Heart left ventricle (tissue), 16 donors: ENCODE measurements around the gene SERINC5. TPM values are rescaled to one million over a fixed set of nuclear protein-coding genes. Genes with fewer than 3 reads are reported as not detected.
"Not testable (repeated sequence)": the region's sequence is repeated elsewhere in the genome, so short reads cannot be mapped to it uniquely, and the experiment has no call there.

Source experiments
- ATAC-seq, 4 donors: fragments of 200-7000 bp; cut with Tn5 transposase; one replicate each; pipeline ENCODE4 v1.9.1; 2020 to 2022; ENCODE audit warnings: moderate library complexity in 4 of 4, mild to moderate bottlenecking in 3 of 4, moderate number of reproducible peaks in 1 of 4
- DNase-seq, 5 donors: peaks; one replicate each; pipeline ENCODE4 v3.0.0-alpha.2; 2020
- H3K27ac ChIP-seq, 12 donors: fragments of 200-600 bp; sonication (generic) in 4 of 12; one replicate each; pipeline versions ENCODE4 v1.5.0 to v1.8.0; 2016 to 2022; ENCODE audit warnings: mild to moderate bottlenecking in 2 of 12
- H3K27me3 ChIP-seq, 9 donors: fragments of 200-600 bp; sonication (generic) in 2 of 9; one replicate each; pipeline versions ENCODE4 v1.5.1 to v1.8.0; 2016 to 2022; ENCODE audit warnings: mild to moderate bottlenecking in 3 of 9
- H3K36me3 ChIP-seq, 9 donors: fragments of 200-600 bp; sonication (generic) in 2 of 9; one replicate each; pipeline versions ENCODE4 v1.5.0 to v1.8.0; 2018 to 2022; ENCODE audit warnings: mild to moderate bottlenecking in 2 of 9
- H3K4me1 ChIP-seq, 12 donors: fragments of 200-600 bp; sonication (generic) in 4 of 12; one replicate each; pipeline versions ENCODE4 v1.5.0 to v1.8.0; 2016 to 2022; ENCODE audit warnings: mild to moderate bottlenecking in 3 of 12
- H3K4me3 ChIP-seq, 12 donors: fragments of 200-600 bp; sonication (generic) in 4 of 12; one replicate each; pipeline versions ENCODE4 v1.5.0 to v1.8.0; 2017 to 2022; ENCODE audit warnings: mild to moderate bottlenecking in 9 of 12, moderate library complexity in 4 of 12
- H3K9me3 ChIP-seq, 12 donors: fragments of 200-600 bp; sonication (generic) in 4 of 12; one replicate each; pipeline versions ENCODE4 v1.5.0 to v1.8.0; 2016 to 2022; ENCODE audit warnings: mild to moderate bottlenecking in 1 of 12
- POLR2A ChIP-seq, 2 donors: fragments of 450-650 bp; IDR thresholded peaks; one replicate each; pipeline ENCODE4 v1.6.1; 2017; ENCODE audit warnings: antibody characterized with exemption in 2 of 2, mild to moderate bottlenecking in 2 of 2, moderate library complexity in 2 of 2
- WGBS, 4 donors: extraction: QIAGEN DNeasy Blood & Tissue Kit in 2 of 4; methylation state at CpG; one replicate each; pipeline versions ENCODE4 v1.1.5 to v1.1.7; 2013 to 2018; 5-methylcytosine and 5-hydroxymethylcytosine counted together
- intact Hi-C, 10 donors: fragments of 100-400 bp; cut with DNase I; formaldehyde crosslinking; loops; one replicate each; pipeline versions ENCODE4 v1.11.1 to v1.14.2; 2022
- polyA plus RNA-seq, 2 donors: library from polyadenylated mRNA; stranded (reverse); fragments of 200-250 nt; gene quantifications; one replicate each; pipeline ENCODE4 v1.2.3, GENCODE V29; 2013
- total RNA-seq, 9 donors: library from RNA; depleted of rRNA in 2 of 9; stranded (reverse); fragments of >200 nt in 2 of 9; fragmentation: NEBNext Ultra II Directional in 3 of 9; extraction: Animal tissue kit (Norgen Biotek cat#: 25700) in 3 of 9; gene quantifications; one replicate each; pipeline versions ENCODE4 v1.1.0 to v1.2.4, GENCODE V29; 2016 to 2023
- TF ChIP-seq, protein P1 (sequence below), 12 donors: fragments of 200-600 bp; sonication (generic) in 4 of 12; IDR thresholded peaks; one replicate each; pipeline versions ENCODE4 v1.5.0 to v1.8.0; 2018 to 2022; ENCODE audit warnings: antibody characterized with exemption in 12 of 12, mild to moderate bottlenecking in 5 of 12
- donor health status: ischemic (EF 13 %, LVEDD 7.1; RV severe dilation, severe dysfunction).
- donor health status: healthy with polysubstance abuse.
- donor health status: DM: no; HTN: yes; CAD: no.
- donor health status: DM: no; HTN: no; CAD: no.
- donor health status: ischemic (EF 25% LVEDD 6.9; RV normal size, moderate dysfunction).
- donor health status: ischemic (EF 25% LVEDD 5.7; RV mildly dilated, moderate dysfunction).
- donor health status: healthy.
- donor health status: DM: yes; HTN: yes; CAD: no.
- donor health status: ischemic (EF 35%, LVEDD 5.7; RV mildly dilated, moderate dysfunction).
- donor health status: nonischemic (EF 11% LVEDD 7.7; RV severe dilation, severe dysfunction).
- donor health status: DM: yes; HTN: yes; CAD: no.
- donor health status: PGD.
- donor health status: ischemic (EF 29% LVEDD 5.4; RV normal size, mild dysfunction).
- donor health status: nonischemic (EF 23%, LVEDD 6.1; RV moderate dilation, normal function).

Gene SERINC5
- total and polyA plus RNA-seq, 11 donors, result 3.2 to 25.9 (median 13.5) TPM

DNA sequence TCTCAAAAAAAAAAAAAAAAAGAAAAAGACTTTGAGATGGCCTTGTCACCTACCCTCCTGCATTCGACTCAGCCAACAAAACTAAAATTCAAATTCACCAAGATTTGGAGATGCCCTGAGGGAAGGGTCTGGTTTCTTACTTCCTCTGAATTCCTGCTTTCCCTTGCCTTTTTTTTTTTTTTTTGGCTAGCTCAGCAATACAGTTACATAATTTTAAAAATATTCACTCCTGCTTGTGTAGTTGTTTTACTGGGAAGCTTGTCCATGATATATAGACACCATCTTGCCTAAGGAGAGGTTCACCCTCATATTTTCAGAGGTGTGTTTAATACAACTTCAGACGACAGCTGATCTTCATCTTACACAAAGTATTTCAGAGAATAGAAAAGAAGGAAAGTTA is 21.3 kb upstream of the SERINC5 start:
- WGBS, 4 donors, result 52 to 70% (median 62%) methylated on average over 2 of the region's 2 CpGs
- Histone ChIP-seq H3K27ac (no peak overlapping the region), H3K9me3 (no peaks in the 10 kb centered on the region), H3K4me1 (peaks cover 0 to 4% (median 0%) of the 10 kb centered on the region in 12 donors), H3K36me3 (no peaks in the 10 kb centered on the region), H3K27me3 (no peaks in the 10 kb centered on the region), H3K4me3 (no peak overlapping the region)
- DNase-seq (no peak), ATAC-seq (no peak)
- TF ChIP-seq, protein P1, sequence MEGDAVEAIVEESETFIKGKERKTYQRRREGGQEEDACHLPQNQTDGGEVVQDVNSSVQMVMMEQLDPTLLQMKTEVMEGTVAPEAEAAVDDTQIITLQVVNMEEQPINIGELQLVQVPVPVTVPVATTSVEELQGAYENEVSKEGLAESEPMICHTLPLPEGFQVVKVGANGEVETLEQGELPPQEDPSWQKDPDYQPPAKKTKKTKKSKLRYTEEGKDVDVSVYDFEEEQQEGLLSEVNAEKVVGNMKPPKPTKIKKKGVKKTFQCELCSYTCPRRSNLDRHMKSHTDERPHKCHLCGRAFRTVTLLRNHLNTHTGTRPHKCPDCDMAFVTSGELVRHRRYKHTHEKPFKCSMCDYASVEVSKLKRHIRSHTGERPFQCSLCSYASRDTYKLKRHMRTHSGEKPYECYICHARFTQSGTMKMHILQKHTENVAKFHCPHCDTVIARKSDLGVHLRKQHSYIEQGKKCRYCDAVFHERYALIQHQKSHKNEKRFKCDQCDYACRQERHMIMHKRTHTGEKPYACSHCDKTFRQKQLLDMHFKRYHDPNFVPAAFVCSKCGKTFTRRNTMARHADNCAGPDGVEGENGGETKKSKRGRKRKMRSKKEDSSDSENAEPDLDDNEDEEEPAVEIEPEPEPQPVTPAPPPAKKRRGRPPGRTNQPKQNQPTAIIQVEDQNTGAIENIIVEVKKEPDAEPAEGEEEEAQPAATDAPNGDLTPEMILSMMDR (IDR thresholded peaks at IDR 0.05), result no peak
- no peak for TF ChIP-seq POLR2A (IDR thresholded peaks at IDR 0.05)
- intact Hi-C loops, result loop anchor here in 4 of 10 donors (5.0 to 10.0 kb wide), 3 partner anchors 180 to 185 kb away; no protein-coding TSS in a partner anchor

DNA sequence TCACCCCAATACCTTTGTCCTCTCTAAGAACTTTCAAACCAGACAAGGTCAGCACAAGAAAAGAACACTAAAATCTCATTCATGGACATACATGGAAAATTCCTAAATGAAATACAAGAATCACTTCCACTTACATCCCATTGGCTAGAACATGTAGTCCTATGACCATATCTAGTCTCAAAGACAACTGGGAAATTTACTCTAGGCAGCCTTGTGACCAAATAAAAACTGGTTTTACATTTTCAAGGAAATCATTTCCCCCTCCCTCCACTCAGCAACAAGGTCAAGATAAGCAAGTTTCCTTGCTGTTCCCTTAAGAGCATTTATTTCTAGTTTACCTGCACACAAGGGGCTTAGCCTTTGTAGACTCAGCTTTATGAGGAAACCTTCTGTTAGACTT is 20.3 kb upstream of the SERINC5 start:
- no peak for TF ChIP-seq POLR2A (IDR thresholded peaks at IDR 0.05)
- TF ChIP-seq, protein P1 (IDR thresholded peaks at IDR 0.05), result no peak
- no peaks in the 10 kb centered on the region for H3K9me3 ChIP-seq
- H3K27ac ChIP-seq, result no peak overlapping the region
- no peak for ATAC-seq
- no peak overlapping the region for H3K4me3 ChIP-seq
- intact Hi-C loops, result loop anchor here in 4 of 10 donors (5.0 to 10.0 kb wide), 3 partner anchors 179 to 184 kb away; no protein-coding TSS in a partner anchor
- H3K27me3 ChIP-seq, result no peaks in the 10 kb centered on the region
- no peak for DNase-seq
- no peaks in the 10 kb centered on the region for H3K4me1 ChIP-seq
- H3K36me3 ChIP-seq, result no peaks in the 10 kb centered on the region

DNA sequence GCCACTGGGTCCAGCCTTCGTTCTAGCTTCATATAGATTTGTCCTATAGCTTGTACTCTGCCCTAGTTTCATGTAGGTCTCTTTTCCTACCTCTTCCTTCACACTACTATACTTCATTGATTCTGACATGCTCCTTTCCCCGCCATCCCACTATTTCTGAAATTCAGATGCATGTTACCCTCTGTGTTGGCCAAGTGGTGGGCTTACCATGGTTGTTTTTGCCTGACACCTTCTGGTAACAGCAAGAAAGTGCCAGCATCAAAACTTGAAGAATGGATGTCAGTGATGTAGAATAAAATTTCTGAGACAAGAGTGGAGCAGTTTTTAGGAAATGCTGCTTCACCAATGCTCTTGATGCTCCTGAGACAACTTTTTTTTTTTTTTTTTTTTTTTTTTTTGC is 19.5 kb upstream of the SERINC5 start:
- H3K4me3 ChIP-seq, result no peak overlapping the region
- TF ChIP-seq POLR2A (IDR thresholded peaks at IDR 0.05), result no peak
- TF ChIP-seq, protein P1 (IDR thresholded peaks at IDR 0.05), result peak; percentile 20 to 61 (median 48)
- no peaks in the 10 kb centered on the region for H3K36me3 ChIP-seq
- 68 to 83% (median 71%) methylated on average over 2 of the region's 2 CpGs for WGBS, 4 donors
- no peaks in the 10 kb centered on the region for H3K9me3 ChIP-seq
- ATAC-seq (peak in 2 of 4 donors; percentile 61 to 62), DNase-seq (no peak)
- no peak overlapping the region for H3K27ac ChIP-seq
- H3K4me1 ChIP-seq, result peaks cover 0 to 5% (median 0%) of the 10 kb centered on the region in 12 donors
- no peaks in the 10 kb centered on the region for H3K27me3 ChIP-seq
- intact Hi-C loops, result loop anchor here in 8 of 10 donors (1.0 to 10.0 kb wide), 6 partner anchors 178 to 184 kb away; no protein-coding TSS in a partner anchor

DNA sequence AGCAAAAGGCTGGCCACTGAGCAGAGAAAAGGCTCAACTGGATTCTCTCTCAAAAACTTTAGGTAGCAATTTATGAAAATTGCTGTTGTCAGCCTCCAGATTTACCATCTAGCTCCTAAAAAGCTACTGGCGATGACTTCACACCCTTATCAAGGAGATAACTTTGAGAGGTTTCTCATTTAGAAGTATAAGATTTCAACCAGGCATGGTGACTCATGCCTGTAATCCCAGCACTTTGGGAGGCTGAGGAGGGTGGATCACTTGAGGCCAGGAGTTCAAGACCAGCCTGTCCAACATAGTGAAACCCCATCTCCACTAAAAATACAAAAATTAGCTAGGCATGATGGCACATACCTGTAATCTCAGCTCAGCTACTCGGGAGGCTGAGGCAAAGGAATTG is 14.7 kb upstream of the SERINC5 start:
- H3K36me3 ChIP-seq, H3K4me3 ChIP-seq, DNase-seq, H3K27ac ChIP-seq, ATAC-seq, H3K27me3 ChIP-seq, H3K9me3 ChIP-seq, H3K4me1 ChIP-seq: not testable (repeated sequence)
- WGBS, 4 donors, result 85 to 94% (median 89%) methylated on average over 2 of the region's 2 CpGs
- intact Hi-C loops, result loop anchor here in 3 of 10 donors (5.0 to 10.0 kb wide), 3 partner anchors 173 to 178 kb away; no protein-coding TSS in a partner anchor

DNA sequence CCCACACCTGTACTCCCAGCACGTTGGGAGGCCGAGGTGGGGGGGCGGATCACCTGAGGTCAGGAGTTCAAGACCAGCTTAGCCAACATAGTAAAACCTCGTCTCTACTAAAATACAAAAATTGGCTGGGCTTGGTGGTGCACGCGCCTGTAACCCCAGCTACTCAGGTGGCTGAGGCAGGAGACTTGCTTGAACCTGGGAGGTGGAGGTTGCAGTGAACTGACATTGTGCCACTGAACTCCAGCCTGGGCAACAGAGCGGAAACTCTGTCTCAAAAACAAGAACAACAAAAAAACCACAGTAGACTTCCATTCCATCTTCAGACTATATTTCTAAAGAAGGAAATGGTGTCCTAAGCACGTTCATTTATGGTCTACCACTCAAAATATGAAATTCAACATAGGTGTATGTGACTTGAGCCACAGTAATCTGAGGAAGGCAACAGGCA is 14.2 kb upstream of the SERINC5 start:
- no peaks in the 10 kb centered on the region for H3K27me3 ChIP-seq
- no peaks in the 10 kb centered on the region for H3K9me3 ChIP-seq
- 90 to 98% (median 95%) methylated on average over 8 of the region's 8 CpGs for WGBS, 4 donors
- peaks cover 0 to 6% (median 0%) of the 10 kb centered on the region in 12 donors for H3K4me1 ChIP-seq
- H3K27ac ChIP-seq, result no peak overlapping the region
- DNase-seq (no peak), ATAC-seq (no peak)
- intact Hi-C loops, result loop anchor here in 3 of 10 donors (5.0 to 10.0 kb wide), 3 partner anchors 173 to 178 kb away; no protein-coding TSS in a partner anchor
- H3K4me3 ChIP-seq, result no peak overlapping the region
- H3K36me3 ChIP-seq, result no peaks in the 10 kb centered on the region
- TF ChIP-seq, protein P1 (IDR thresholded peaks at IDR 0.05), result no peak
- no peak for TF ChIP-seq POLR2A (IDR thresholded peaks at IDR 0.05)
